SU-DHL-6 (cell line): Measurements from ENCODE around the gene EPB41L1.

Experiments
- H2AFZ ChIP-seq: fragments of 200-600 bp; sonication (generic); 2 replicates; pipeline ENCODE4 v1.6.1; 2014; ENCODE audit warnings: low read depth, mild to moderate bottlenecking, moderate library complexity, mixed read lengths, antibody characterized with exemption, low read length; ENCODE audit not compliant: severe bottlenecking
- H3F3A ChIP-seq: fragments of 200-600 bp; shearing (Covaris generic); 2 replicates; pipeline ENCODE4 v1.6.0; 2016; ENCODE audit warnings: antibody characterized with exemption, mild to moderate bottlenecking; ENCODE audit not compliant: insufficient read depth
- H3K27ac ChIP-seq: fragments of 200-600 bp; sonication (generic); 2 replicates; pipeline ENCODE4 v1.5.1; 2016; ENCODE audit warnings: low read depth, mild to moderate bottlenecking, low read length, moderate library complexity, mixed read lengths
- H3K27me3 ChIP-seq: fragments of 200-600 bp; sonication (generic), shearing (Covaris generic); 2 replicates; pipeline ENCODE4 v1.6.0; 2014; ENCODE audit warnings: mild to moderate bottlenecking, low read length
- H3K36me3 ChIP-seq: fragments of 200-600 bp; sonication (generic); 2 replicates; pipeline ENCODE4 v1.6.1; 2014; ENCODE audit warnings: mild to moderate bottlenecking, low read length, mixed read lengths
- H3K4me2 ChIP-seq: fragments of 300-600, 200-600 bp; shearing (Covaris generic), sonication (generic); 2 replicates; pipeline ENCODE4 v1.6.0; 2014; ENCODE audit warnings: low read length, low read depth, mild to moderate bottlenecking; ENCODE audit not compliant: poor library complexity, severe bottlenecking
- H3K4me3 ChIP-seq: fragments of 200-600 bp; sonication (generic); 2 replicates; pipeline ENCODE4 v1.5.1; 2014; ENCODE audit warnings: antibody characterized with exemption, low read length, mild to moderate bottlenecking, mixed read lengths; ENCODE audit not compliant: insufficient read depth, poor library complexity, severe bottlenecking
- H3K79me2 ChIP-seq: fragments of 200-600 bp; sonication (generic); 2 replicates; pipeline ENCODE4 v1.6.1; 2014; ENCODE audit warnings: mild to moderate bottlenecking, low read length, moderate library complexity; ENCODE audit not compliant: insufficient read depth
- H3K9ac ChIP-seq: fragments of 200-600 bp; sonication (generic); 2 replicates; pipeline ENCODE4 v1.7.0; 2014; ENCODE audit warnings: mild to moderate bottlenecking, low read length
- H3K9me2 ChIP-seq: fragments of 200-600 bp; sonication (generic); replicated peaks from 2 replicates; pipeline ENCODE4 v1.6.1; 2014; ENCODE audit warnings: low read length; ENCODE audit not compliant: insufficient read depth
- H3K9me3 ChIP-seq: fragments of 200-600 bp; sonication (generic); 2 replicates; pipeline ENCODE4 v1.6.1; 2014; ENCODE audit warnings: low read length, mixed read lengths; ENCODE audit not compliant: insufficient read depth
- H4K20me1 ChIP-seq: fragments of 200-600 bp; sonication (generic); 2 replicates; pipeline ENCODE4 v1.6.1; 2014; ENCODE audit warnings: low read depth, mild to moderate bottlenecking, antibody characterized with exemption, low read length, moderate library complexity, mixed read lengths
- CTCF ChIP-seq: fragments of 200-600 bp; sonication (generic); IDR thresholded peaks from one replicate; pipeline ENCODE4 v1.5.1; 2017; ENCODE audit warnings: antibody characterized with exemption, mild to moderate bottlenecking, low read length, moderate library complexity; ENCODE audit not compliant: insufficient read depth, poor library complexity, severe bottlenecking
- EZH2phosphoT487 ChIP-seq: fragments of 200-600 bp; sonication (generic), shearing (Covaris generic); conservative IDR thresholded peaks from 2 replicates; pipeline ENCODE4 v1.6.1; 2018; ENCODE audit warnings: mild to moderate bottlenecking, antibody characterized with exemption, low read length, moderate library complexity, mixed read lengths

Gene EPB41L1

DNA sequence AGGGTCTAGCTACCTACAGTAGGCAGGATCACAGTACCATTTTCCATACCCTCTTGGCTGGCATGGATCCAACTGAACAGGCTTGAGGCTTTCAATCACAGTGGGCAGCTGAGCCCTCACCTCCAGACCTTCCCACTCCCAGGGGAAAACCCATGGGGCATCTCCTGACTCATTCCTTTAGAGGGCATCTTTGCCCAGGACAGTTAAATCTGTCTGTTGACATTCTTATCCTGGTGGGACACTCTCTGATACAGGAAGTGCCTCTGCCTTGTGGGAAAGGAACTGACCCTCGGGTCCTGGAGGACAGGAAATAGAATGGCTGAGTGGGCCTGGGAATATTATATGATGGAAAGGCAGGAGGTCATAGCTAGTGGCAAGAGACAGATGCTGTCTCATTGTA lies 10.2 kb upstream of the EPB41L1 start:
- Histone ChIP-seq H3K9me3 (no peaks in the 10 kb centered on the region), H3K79me2 (no peaks in the 10 kb centered on the region), H3K27ac (no peak overlapping the region), H3F3A (no peaks in the 10 kb centered on the region; the same call in 1 of the 2 replicates), H3K27me3 (no peaks in the 10 kb centered on the region), H2AFZ (no peak overlapping the region), H3K4me3 (no peak overlapping the region), H3K4me2 (no peak overlapping the region), H3K9ac (no peak overlapping the region), H3K9me2 (no peaks in the 10 kb centered on the region), H4K20me1 (no peaks in the 10 kb centered on the region), H3K36me3 (no peaks in the 10 kb centered on the region)
- TF ChIP-seq EZH2phosphoT487: no peak
- TF ChIP-seq CTCF: no peak

GRCh38 chr20:36145877-36146707 lies 8.4 kb upstream of the EPB41L1 start:
- Histone ChIP-seq H3K27ac (no peak overlapping the region), H3K4me2 (no peak overlapping the region), H3K9me3 (no peaks in the 10 kb centered on the region), H3K27me3 (no peaks in the 10 kb centered on the region), H3F3A (no peaks in the 10 kb centered on the region; the same call in 1 of the 2 replicates), H2AFZ (no peak overlapping the region), H3K36me3 (no peaks in the 10 kb centered on the region), H3K9me2 (no peaks in the 10 kb centered on the region), H3K4me3 (no peak overlapping the region), H3K79me2 (no peaks in the 10 kb centered on the region), H4K20me1 (no peaks in the 10 kb centered on the region), H3K9ac (no peak overlapping the region)
- TF ChIP-seq EZH2phosphoT487: no peak
- TF ChIP-seq CTCF: no peak

- Histone ChIP-seq H3K4me2 (no peak overlapping the region), H3F3A (no peaks in the 10 kb centered on the region), H3K27me3 (no peaks in the 10 kb centered on the region), H3K4me3 (no peak overlapping the region), H3K9me3 (no peaks in the 10 kb centered on the region), H4K20me1 (no peaks in the 10 kb centered on the region), H3K36me3 (no peaks in the 10 kb centered on the region), H3K27ac (no peak overlapping the region), H2AFZ (no peak overlapping the region), H3K79me2 (no peaks in the 10 kb centered on the region), H3K9me2 (no peaks in the 10 kb centered on the region), H3K9ac (no peak overlapping the region)
- no peak for TF ChIP-seq EZH2phosphoT487
- no peak for TF ChIP-seq CTCF
Observed at GRCh38 chr20:36147690-36148089, 6.8 kb upstream of the EPB41L1 start.
